ENCODE results near the gene MRPS6.

Gene MRPS6

DNA sequence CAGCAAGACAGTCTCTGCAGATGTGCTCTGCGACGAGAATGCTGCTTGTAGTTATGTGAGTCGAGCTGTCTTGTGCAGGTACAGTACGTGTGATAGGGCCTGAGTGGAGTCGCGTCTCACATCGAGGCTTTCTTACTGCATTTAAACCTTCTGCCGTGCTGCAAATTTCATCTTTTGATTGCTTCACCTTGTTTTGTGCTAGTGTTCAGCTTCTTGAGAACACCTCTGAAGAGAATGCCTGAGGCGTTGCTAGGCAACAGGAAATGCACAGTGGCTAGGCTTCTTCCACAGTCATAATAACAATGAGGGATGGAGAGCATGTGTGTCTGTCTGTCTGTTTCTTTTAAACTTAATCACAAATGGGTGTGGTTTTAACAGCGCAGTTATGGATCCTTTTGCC lies 52.9 kb downstream of the MRPS6 start:
- H3K4me3 ChIP-seq (ENCODE audit: low read depth, low read length), result no peak overlapping the region
- TF ChIP-seq, protein P1, sequence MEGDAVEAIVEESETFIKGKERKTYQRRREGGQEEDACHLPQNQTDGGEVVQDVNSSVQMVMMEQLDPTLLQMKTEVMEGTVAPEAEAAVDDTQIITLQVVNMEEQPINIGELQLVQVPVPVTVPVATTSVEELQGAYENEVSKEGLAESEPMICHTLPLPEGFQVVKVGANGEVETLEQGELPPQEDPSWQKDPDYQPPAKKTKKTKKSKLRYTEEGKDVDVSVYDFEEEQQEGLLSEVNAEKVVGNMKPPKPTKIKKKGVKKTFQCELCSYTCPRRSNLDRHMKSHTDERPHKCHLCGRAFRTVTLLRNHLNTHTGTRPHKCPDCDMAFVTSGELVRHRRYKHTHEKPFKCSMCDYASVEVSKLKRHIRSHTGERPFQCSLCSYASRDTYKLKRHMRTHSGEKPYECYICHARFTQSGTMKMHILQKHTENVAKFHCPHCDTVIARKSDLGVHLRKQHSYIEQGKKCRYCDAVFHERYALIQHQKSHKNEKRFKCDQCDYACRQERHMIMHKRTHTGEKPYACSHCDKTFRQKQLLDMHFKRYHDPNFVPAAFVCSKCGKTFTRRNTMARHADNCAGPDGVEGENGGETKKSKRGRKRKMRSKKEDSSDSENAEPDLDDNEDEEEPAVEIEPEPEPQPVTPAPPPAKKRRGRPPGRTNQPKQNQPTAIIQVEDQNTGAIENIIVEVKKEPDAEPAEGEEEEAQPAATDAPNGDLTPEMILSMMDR (IDR thresholded peaks at IDR 0.05; ENCODE audit: low read depth, low read length), result no peak

DNA sequence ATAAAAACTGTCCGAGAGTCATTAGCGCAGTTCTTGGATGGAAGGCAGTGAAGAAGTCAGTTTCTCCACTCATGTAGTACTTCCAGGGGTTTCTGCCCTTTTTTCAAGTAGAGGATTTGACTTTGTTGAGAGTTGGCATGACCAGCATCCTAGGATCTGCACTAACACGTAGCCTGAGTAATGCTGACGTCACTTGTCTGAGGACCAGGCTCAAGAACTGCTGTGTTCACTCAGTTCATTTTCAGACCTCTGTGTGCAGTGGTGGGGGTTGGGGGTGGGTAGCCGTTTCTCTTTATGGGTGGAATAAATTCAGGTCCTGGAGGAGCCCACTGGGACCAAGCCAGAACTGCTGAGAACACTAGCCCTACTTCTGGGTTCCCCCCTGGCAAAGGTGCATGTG lies 53.3 kb downstream of the MRPS6 start:
- no peak overlapping the region for H3K4me3 ChIP-seq (ENCODE audit: low read depth, low read length)
- TF ChIP-seq, protein P1 (IDR thresholded peaks at IDR 0.05; ENCODE audit: low read depth, low read length), result no peak

DNA sequence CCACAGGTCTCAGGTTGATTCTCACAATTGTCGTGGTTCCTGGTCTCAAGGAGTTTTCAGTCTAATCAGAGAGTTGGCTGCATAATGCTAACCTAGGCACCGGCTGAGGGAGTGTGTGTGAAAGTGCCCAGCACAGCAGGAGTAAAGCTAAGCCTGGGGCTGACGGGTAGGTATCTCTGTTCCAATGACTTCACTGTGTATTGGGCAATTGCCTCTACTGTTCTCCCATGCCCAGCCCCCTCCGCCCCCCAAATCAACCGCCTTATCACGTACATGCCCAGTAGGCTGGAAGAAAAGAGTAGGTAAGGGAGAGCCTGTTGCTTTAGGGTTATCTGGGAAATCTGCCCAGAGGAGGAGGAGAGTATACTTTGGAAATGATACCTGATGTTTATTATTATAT lies 54.7 kb downstream of the MRPS6 start:
- H3K4me3 ChIP-seq (ENCODE audit: low read depth, low read length), result no peak overlapping the region
- TF ChIP-seq, protein P1 (IDR thresholded peaks at IDR 0.05; ENCODE audit: low read depth, low read length), result no peak

DNA sequence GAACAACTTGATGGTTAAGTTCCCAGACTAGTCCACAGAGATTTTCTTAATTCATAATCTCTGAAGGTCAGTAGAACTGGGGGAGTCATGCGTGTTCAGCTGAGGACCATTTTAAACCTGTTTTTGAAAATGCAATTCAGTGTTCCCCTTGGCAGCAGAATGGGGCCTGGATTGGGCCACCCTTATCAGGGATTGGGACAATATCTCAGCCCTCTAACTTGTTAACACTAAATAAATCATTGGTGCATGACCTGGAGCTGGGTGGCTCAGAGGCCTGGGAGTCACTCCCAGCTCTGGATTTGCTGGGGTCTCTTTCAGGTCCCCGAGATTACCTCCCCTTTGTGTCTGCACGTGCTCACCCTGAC lies 55.3 kb downstream of the MRPS6 start:
- no peak overlapping the region for H3K4me3 ChIP-seq (ENCODE audit: low read depth, low read length)
- TF ChIP-seq, protein P1 (IDR thresholded peaks at IDR 0.05; ENCODE audit: low read depth, low read length), result no peak

DNA sequence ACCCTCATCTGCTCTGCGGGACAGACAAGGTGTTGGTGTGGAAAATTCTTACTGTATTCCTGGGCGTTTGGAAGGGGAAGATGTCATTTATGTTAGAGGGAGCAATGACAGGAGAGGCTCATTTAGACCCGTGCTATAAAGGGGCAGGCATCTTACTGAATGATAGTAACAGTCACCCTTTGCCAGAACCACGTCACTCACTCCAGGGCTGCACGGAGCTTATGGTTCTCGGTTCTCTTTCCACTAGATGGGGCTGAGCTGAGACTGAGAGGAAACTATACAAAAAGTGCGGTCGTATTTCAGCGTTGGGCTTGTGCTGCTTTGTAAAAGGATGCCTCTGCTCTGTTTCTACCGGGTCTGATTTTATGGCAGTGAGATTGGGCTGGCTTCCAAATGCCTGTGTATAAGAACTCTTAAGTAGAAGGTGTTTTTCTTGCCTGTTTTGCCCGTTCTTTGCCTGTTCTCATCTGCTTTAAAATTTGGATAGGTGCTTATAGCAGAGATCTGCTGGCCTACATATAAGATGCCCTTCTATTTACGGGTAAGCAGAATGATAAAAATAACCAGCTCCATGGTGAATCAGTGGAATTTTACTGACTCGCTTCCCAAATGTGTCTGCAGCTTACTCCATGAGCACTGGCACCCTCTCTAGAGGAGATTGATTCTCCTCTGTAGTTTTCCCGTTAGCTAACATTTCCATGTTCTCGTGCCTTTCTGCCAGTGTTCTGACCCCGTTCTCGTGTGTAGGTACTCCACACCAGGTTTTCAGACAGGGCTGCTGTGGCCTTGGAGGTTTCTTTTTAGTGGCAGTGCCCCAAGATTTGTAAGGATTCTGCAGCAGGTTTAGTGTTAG lies 55.9 kb downstream of the MRPS6 start:
- peak overlapping the region; percentile 42 for H3K4me3 ChIP-seq (ENCODE audit: low read depth, low read length)
- TF ChIP-seq, protein P1 (IDR thresholded peaks at IDR 0.05; ENCODE audit: low read depth, low read length), result peak; percentile 42; the same call in 1 of the 2 replicates

DNA sequence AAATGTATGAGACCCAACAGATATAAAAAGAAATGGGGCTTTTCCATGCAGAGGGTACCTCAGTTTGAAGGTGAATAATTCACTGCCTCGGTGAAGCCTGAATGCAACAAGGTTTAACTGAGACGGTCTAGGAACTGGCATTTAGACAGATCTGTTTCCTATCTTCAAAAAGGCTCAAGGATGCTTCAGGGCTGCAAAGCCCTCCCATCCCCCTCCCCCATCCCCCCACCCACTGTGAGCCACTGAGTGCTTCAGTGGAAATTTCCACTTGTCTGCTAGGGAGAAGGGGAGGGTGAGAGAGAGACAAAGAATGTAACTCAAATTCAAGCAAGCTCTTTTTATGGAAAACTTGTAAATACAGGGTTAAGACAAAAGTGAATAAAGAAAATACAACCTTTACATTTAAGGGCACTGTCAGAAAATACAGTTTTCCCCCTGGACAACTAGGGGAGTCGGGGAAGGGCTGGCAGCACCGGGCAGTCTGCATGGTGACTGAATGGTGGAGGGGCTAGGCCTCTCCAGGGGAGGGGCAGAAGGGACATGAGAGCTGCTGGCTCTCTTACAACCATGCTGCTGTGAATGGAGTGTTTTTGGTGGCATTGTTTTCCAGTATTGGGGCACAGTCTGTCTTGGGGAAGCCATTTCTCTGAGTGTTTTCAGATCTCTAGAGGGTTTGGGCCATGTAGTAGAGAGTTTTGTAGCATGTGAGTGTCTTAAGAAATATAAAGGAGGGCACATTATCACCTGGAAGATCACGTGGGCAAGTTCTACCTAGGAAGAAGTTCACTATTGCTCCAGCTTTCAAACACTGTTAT lies 56.7 kb downstream of the MRPS6 start:
- H3K4me3 ChIP-seq (ENCODE audit: low read depth, low read length), result peak overlapping the region; percentile 42
- TF ChIP-seq, protein P1 (IDR thresholded peaks at IDR 0.05; ENCODE audit: low read depth, low read length), result no peak

DNA sequence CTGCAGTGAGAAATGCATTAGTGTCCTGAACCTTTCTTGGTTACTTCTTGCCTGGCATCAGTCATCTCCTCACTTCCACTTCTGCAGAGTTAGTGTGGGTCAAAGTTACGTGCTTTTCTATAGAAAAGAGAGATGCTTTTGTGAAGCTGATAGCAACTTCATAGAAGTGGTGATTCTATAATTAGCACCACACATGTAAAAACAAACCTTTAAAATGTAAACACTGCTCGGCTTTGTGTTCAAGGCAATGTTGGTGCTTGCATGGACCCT lies 57.3 kb downstream of the MRPS6 start:
- TF ChIP-seq, protein P1 (IDR thresholded peaks at IDR 0.05; ENCODE audit: low read depth, low read length), result no peak

More for the DNA sequence above, 57.3 kb downstream of the MRPS6 start:
- H3K4me3 ChIP-seq (ENCODE audit: low read depth, low read length), result no peak overlapping the region
